ENCODE measurements around the gene FAT1. TPM values are rescaled to one million over a fixed set of nuclear protein-coding genes. Genes with fewer than 3 reads are reported as not detected.

Gene FAT1
- total RNA-seq, 1 donor from 2014 or later, result 67.7 TPM

GRCh38 chr4:186700746-186701145 is 22.9 kb downstream of the FAT1 start:
- no peak overlapping the region for H3K27ac Mint-ChIP-seq (ENCODE audit: unreplicated experiment)
- H3K36me3 Mint-ChIP-seq (ENCODE audit: low read depth, unreplicated experiment), result no peaks in the 10 kb centered on the region
- no peak for TF ChIP-seq CTCF (IDR thresholded peaks at IDR 0.05; ENCODE audit: unreplicated experiment)
- H3K4me1 Mint-ChIP-seq (ENCODE audit: unreplicated experiment), result peaks cover 9% of the 10 kb centered on the region
- no peak overlapping the region for H3K4me3 Mint-ChIP-seq (ENCODE audit: unreplicated experiment)
- no peaks in the 10 kb centered on the region for H3K27me3 Mint-ChIP-seq (ENCODE audit: unreplicated experiment)
- no peaks in the 10 kb centered on the region for H3K9me3 Mint-ChIP-seq (ENCODE audit: unreplicated experiment)
- DNase-seq (ENCODE audit: low spot score), result no peak

GRCh38 chr4:186699881-186700397 is 23.7 kb downstream of the FAT1 start:
- Mint-ChIP-seq H3K9me3 (ENCODE audit: unreplicated experiment) (no peaks in the 10 kb centered on the region), H3K27ac (ENCODE audit: unreplicated experiment) (no peak overlapping the region), H3K4me3 (ENCODE audit: unreplicated experiment) (no peak overlapping the region), H3K4me1 (ENCODE audit: unreplicated experiment) (peaks cover 9% of the 10 kb centered on the region), H3K27me3 (ENCODE audit: unreplicated experiment) (no peaks in the 10 kb centered on the region), H3K36me3 (ENCODE audit: low read depth, unreplicated experiment) (no peaks in the 10 kb centered on the region)
- no peak for TF ChIP-seq CTCF (IDR thresholded peaks at IDR 0.05; ENCODE audit: unreplicated experiment)
- DNase-seq (ENCODE audit: low spot score), result no peak

GRCh38 chr4:186699298-186699697 is 24.4 kb downstream of the FAT1 start:
- H3K4me1 Mint-ChIP-seq (ENCODE audit: unreplicated experiment), result peaks cover 9% of the 10 kb centered on the region
- TF ChIP-seq CTCF (IDR thresholded peaks at IDR 0.05; ENCODE audit: unreplicated experiment), result no peak
- no peaks in the 10 kb centered on the region for H3K9me3 Mint-ChIP-seq (ENCODE audit: unreplicated experiment)
- H3K27me3 Mint-ChIP-seq (ENCODE audit: unreplicated experiment), result no peaks in the 10 kb centered on the region
- H3K36me3 Mint-ChIP-seq (ENCODE audit: low read depth, unreplicated experiment), result no peaks in the 10 kb centered on the region
- H3K27ac Mint-ChIP-seq (ENCODE audit: unreplicated experiment), result no peak overlapping the region
- H3K4me3 Mint-ChIP-seq (ENCODE audit: unreplicated experiment), result no peak overlapping the region
- DNase-seq (ENCODE audit: low spot score), result no peak

DNA sequence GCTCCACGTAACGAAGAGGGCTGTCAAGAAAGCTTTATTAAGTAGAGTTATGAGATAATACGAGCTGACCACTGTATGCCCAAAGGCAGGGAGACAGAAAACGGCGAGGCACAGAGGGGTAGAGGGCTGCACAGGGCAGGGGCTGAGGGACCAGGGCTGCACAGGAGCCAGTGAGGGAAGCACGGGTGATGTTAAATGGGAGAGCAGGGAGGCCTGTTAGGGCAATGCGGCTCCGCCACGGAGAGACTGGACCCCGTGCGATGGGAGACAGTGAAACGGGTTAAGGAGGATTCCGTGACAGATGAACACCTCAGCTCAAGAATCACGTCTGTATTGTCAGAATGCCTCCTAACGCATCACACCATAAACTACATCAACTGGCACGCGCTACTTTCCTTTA is 25.1 kb downstream of the FAT1 start:
- Mint-ChIP-seq H3K9me3 (ENCODE audit: unreplicated experiment) (no peaks in the 10 kb centered on the region), H3K27ac (ENCODE audit: unreplicated experiment) (no peak overlapping the region), H3K36me3 (ENCODE audit: low read depth, unreplicated experiment) (no peaks in the 10 kb centered on the region), H3K4me1 (ENCODE audit: unreplicated experiment) (peaks cover 9% of the 10 kb centered on the region), H3K4me3 (ENCODE audit: unreplicated experiment) (no peak overlapping the region), H3K27me3 (ENCODE audit: unreplicated experiment) (no peaks in the 10 kb centered on the region)
- no peak for TF ChIP-seq CTCF (IDR thresholded peaks at IDR 0.05; ENCODE audit: unreplicated experiment)
- DNase-seq (ENCODE audit: low spot score), result no peak

DNA sequence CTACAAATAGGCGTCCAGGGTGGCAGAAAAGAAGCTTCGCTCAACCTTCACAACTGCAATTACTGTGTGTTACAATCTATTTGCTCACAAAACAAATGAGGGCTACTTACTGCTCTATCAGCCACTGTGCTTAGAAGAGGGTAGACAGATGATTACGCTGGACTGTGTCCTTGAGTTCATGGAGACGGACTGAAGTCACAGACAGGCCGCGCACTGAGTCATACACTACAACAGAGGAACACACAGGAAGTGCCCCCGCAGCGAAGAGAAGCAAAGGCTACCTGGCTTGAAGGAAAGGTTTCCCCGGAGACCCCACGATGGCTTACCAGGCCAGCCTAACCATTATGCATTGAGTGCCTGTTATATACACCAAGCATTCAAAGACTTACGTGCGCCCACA is 25.6 kb downstream of the FAT1 start:
- no peak for DNase-seq (ENCODE audit: low spot score)
- no peak overlapping the region for H3K27ac Mint-ChIP-seq (ENCODE audit: unreplicated experiment)
- no peaks in the 10 kb centered on the region for H3K36me3 Mint-ChIP-seq (ENCODE audit: low read depth, unreplicated experiment)
- no peaks in the 10 kb centered on the region for H3K9me3 Mint-ChIP-seq (ENCODE audit: unreplicated experiment)
- no peak overlapping the region for H3K4me3 Mint-ChIP-seq (ENCODE audit: unreplicated experiment)
- H3K27me3 Mint-ChIP-seq (ENCODE audit: unreplicated experiment), result no peaks in the 10 kb centered on the region
- TF ChIP-seq CTCF (IDR thresholded peaks at IDR 0.05; ENCODE audit: unreplicated experiment), result no peak
- peaks cover 9% of the 10 kb centered on the region for H3K4me1 Mint-ChIP-seq (ENCODE audit: unreplicated experiment)
